B cell (primary cell): ENCODE measurements around the gene BLID. TPM values are rescaled to one million over a fixed set of nuclear protein-coding genes. Genes with fewer than 3 reads are reported as not detected.

Experiments used
- ATAC-seq: fragments of 200-7000 bp; cut with Tn5 transposase; one replicate; pipeline ENCODE4 v1.10.0; 2021; ENCODE audit warnings: low read depth, mild to moderate bottlenecking, moderate number of reproducible peaks, moderate library complexity
- CTCF ChIA-PET: fragments of 350-600 bp; sonication (Branson Sonifier 250); formaldehyde crosslinking; loops from one replicate; lab custom pipeline; 2021; ENCODE audit warnings: antibody characterized with exemption, inconsistent platforms; lab: Charles Lee
- POLR2A ChIA-PET: fragments of 350-600 bp; sonication (Branson Sonifier 250); formaldehyde crosslinking; loops from one replicate; lab custom pipeline; 2021; ENCODE audit warnings: antibody characterized with exemption; lab: Charles Lee
- DNase-seq: peaks from one replicate; pipeline ENCODE4 v3.0.0; 2013
- H2AFZ ChIP-seq: 2 replicates; pipeline ENCODE4 v1.6.1; 2012; ENCODE audit warnings: mild to moderate bottlenecking, low read depth, low read length; ENCODE audit not compliant: insufficient read depth, poor library complexity, severe bottlenecking
- H3K27ac ChIP-seq, 2 donors: 1 replicate in 1 of 2; 2 replicates in 1 of 2; pipeline ENCODE4 v1.5.1; 2012 to 2013; ENCODE audit warnings: low read length in 2 of 2, mild to moderate bottlenecking in 2 of 2, moderate library complexity in 1 of 2
- H3K27me3 ChIP-seq, 4 experiments: fragments of 200-600 bp in 1 of 4; sonication (generic) in 1 of 4; replicated peaks in 1 of 4; 1 replicate in 2 of 4; 2 replicates in 2 of 4; pipeline versions ENCODE4 v1.6.1 to v1.7.0; 2013 to 2016; ENCODE audit warnings: low read length in 3 of 4, mild to moderate bottlenecking in 2 of 4, mixed read lengths in 1 of 4, moderate library complexity in 1 of 4; ENCODE audit not compliant: insufficient read depth in 4 of 4, control insufficient read depth in 3 of 4; ENCODE audit errors: control extremely low read depth in 1 of 4
- H3K36me3 ChIP-seq, 2 experiments: replicated peaks in 1 of 2; 1 replicate in 1 of 2; 2 replicates in 1 of 2; pipeline versions ENCODE4 v1.6.1 to v1.7.1; 2013; ENCODE audit warnings: low read length in 1 of 2; ENCODE audit not compliant: insufficient read depth in 2 of 2, control insufficient read depth in 1 of 2; ENCODE audit errors: control extremely low read depth in 1 of 2, extremely low read depth in 1 of 2
- H3K4me1 ChIP-seq, 2 donors: fragments of 200-600 bp in 1 of 2; sonication (generic) in 1 of 2; 1 replicate in 1 of 2; 2 replicates in 1 of 2; pipeline versions ENCODE4 v1.5.1 to v1.6.1; 2013 to 2017; ENCODE audit warnings: low read length in 2 of 2; ENCODE audit not compliant: control insufficient read depth in 2 of 2, insufficient read depth in 2 of 2
- H3K4me2 ChIP-seq: replicated peaks from 2 replicates; pipeline ENCODE3; 2012; ENCODE audit warnings: mild to moderate bottlenecking, low read depth, low read length; ENCODE audit not compliant: poor library complexity, severe bottlenecking
- H3K4me3 ChIP-seq, 5 experiments: fragments of 200-600 bp in 1 of 5; sonication (generic) in 1 of 5; 1 replicate in 3 of 5; 2 replicates in 2 of 5; pipeline versions ENCODE4 v1.5.1 to v1.7.0; 2011 to 2016; ENCODE audit warnings: low read length in 4 of 5, mild to moderate bottlenecking in 4 of 5, low read depth in 2 of 5, control low read depth in 1 of 5, moderate library complexity in 1 of 5; ENCODE audit not compliant: insufficient read depth in 1 of 5; ENCODE audit errors: control extremely low read depth in 1 of 5, extremely low read depth in 1 of 5
- H3K79me2 ChIP-seq: fragments of 200-600 bp; sonication (generic); one replicate; pipeline ENCODE4 v1.6.0; 2016; ENCODE audit warnings: low read length; ENCODE audit not compliant: control insufficient read depth, insufficient read depth
- H3K9ac ChIP-seq: fragments of 200-600 bp; sonication (generic); 2 replicates; pipeline ENCODE4 v1.6.1; 2017; ENCODE audit warnings: mild to moderate bottlenecking, low read length, moderate library complexity
- H3K9me3 ChIP-seq, 3 donors: one replicate each; pipeline versions ENCODE4 v1.6.1 to v1.7.1; 2013; ENCODE audit warnings: low read length in 2 of 3; ENCODE audit not compliant: control insufficient read depth in 2 of 3, insufficient read depth in 1 of 3; ENCODE audit errors: control extremely low read depth in 1 of 3
- H4K20me1 ChIP-seq: 2 replicates; pipeline ENCODE4 v1.6.0; 2012; ENCODE audit warnings: mild to moderate bottlenecking, low read length; ENCODE audit not compliant: insufficient read depth, control insufficient read depth, poor library complexity, severe bottlenecking
- H3K27ac Mint-ChIP-seq: one replicate; pipeline ENCODE4 v1.8.0; 2021; ENCODE audit warnings: mixed read lengths
- H3K27me3 Mint-ChIP-seq: one replicate; pipeline ENCODE4 v1.8.0; 2021; ENCODE audit warnings: mixed read lengths
- H3K4me1 Mint-ChIP-seq: one replicate; pipeline ENCODE4 v1.8.0; 2021; ENCODE audit warnings: mixed read lengths
- H3K4me3 Mint-ChIP-seq: one replicate; pipeline ENCODE4 v1.8.0; 2021; ENCODE audit warnings: mixed read lengths
- H3K9me3 Mint-ChIP-seq: one replicate; pipeline ENCODE4 v1.8.0; 2022; ENCODE audit warnings: mixed read lengths; ENCODE audit not compliant: insufficient read depth
- EZH2 ChIP-seq: IDR thresholded peaks from 2 replicates; pipeline ENCODE4 v1.6.1; 2012; ENCODE audit warnings: borderline replicate concordance, low read depth, mild to moderate bottlenecking, moderate library complexity, low read length; ENCODE audit not compliant: insufficient read depth, poor library complexity, severe bottlenecking
- WGBS: methylation state at CpG from one replicate; pipeline ENCODE4 v1.1.5; 2013; ENCODE audit warnings: missing lambda C conversion rate; ENCODE audit not compliant: insufficient coverage; 5-methylcytosine and 5-hydroxymethylcytosine counted together
- intact Hi-C: fragments of 100-400 bp; cut with micrococcal nuclease; formaldehyde crosslinking; loops from one replicate; pipeline ENCODE4 v1.10.0; 2022
- polyA plus RNA-seq: library from polyadenylated mRNA; depleted of rRNA; stranded (reverse); fragments of >200 nt; gene quantifications from 2 replicates; pipeline ENCODE4 v1.2.3, GENCODE V29; 2012
- total RNA-seq, 2 donors: library from RNA; stranded (reverse); fragments of 120-200 nt in 1 of 2; gene quantifications; 1 replicate in 1 of 2; 2 replicates in 1 of 2; pipeline versions ENCODE4 v1.2.3 to v1.2.4, GENCODE V29; 2013 to 2022
- TF ChIP-seq, protein P1 (sequence below): fragments of 200-600 bp; IDR thresholded peaks from one replicate; pipeline ENCODE4 v1.8.0; 2022; ENCODE audit warnings: antibody characterized with exemption, mild to moderate bottlenecking

BLID gene
- total and polyA plus RNA-seq, 2 donors (not counting 1 experiment from before 2014, with no cell fraction given) = not detected

- Histone ChIP-seq H3K4me3 (no peak overlapping the region), H3K27ac (no peak overlapping the region), H3K27me3 (peaks cover 0 to 31% (median 18%) of the 10 kb centered on the region in 4 experiments), H4K20me1 (no peaks in the 10 kb centered on the region), H3K4me1 (peaks cover 2 to 9% of the 10 kb centered on the region in 2 donors), H2AFZ (no peak overlapping the region), H3K4me2 (no peak overlapping the region), H3K9ac (no peak overlapping the region), H3K36me3 (no peaks in the 10 kb centered on the region), H3K9me3 (no peaks in the 10 kb centered on the region), H3K79me2 (no peaks in the 10 kb centered on the region)
- Mint-ChIP-seq H3K27ac (no peak overlapping the region), H3K9me3 (peaks cover 2% of the 10 kb centered on the region), H3K4me3 (no peak overlapping the region), H3K27me3 (peaks cover 38% of the 10 kb centered on the region), H3K4me1 (peaks cover 4% of the 10 kb centered on the region)
- DNase-seq (no peak), ATAC-seq (no peak)
- ChIA-PET POLR2A (no interaction called here), CTCF (no interaction called here)
- intact Hi-C loops = no loop called here
- 87% methylated on average over 6 of the region's 8 CpGs for whole genome bisulfite sequencing
- TF ChIP-seq, protein P1, sequence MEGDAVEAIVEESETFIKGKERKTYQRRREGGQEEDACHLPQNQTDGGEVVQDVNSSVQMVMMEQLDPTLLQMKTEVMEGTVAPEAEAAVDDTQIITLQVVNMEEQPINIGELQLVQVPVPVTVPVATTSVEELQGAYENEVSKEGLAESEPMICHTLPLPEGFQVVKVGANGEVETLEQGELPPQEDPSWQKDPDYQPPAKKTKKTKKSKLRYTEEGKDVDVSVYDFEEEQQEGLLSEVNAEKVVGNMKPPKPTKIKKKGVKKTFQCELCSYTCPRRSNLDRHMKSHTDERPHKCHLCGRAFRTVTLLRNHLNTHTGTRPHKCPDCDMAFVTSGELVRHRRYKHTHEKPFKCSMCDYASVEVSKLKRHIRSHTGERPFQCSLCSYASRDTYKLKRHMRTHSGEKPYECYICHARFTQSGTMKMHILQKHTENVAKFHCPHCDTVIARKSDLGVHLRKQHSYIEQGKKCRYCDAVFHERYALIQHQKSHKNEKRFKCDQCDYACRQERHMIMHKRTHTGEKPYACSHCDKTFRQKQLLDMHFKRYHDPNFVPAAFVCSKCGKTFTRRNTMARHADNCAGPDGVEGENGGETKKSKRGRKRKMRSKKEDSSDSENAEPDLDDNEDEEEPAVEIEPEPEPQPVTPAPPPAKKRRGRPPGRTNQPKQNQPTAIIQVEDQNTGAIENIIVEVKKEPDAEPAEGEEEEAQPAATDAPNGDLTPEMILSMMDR = no peak
These were observed 10.8 kb downstream of the BLID start for GRCh38 chr11:122105044-122105758.

GRCh38 chr11:122104341-122104740 is 11.7 kb downstream of the BLID start:
- Histone ChIP-seq H3K79me2 (no peaks in the 10 kb centered on the region), H3K36me3 (no peaks in the 10 kb centered on the region), H3K27ac (no peak overlapping the region), H2AFZ (no peak overlapping the region), H3K4me3 (no peak overlapping the region), H4K20me1 (no peaks in the 10 kb centered on the region), H3K9me3 (peaks cover 0 to 1% (median 0%) of the 10 kb centered on the region in 3 donors), H3K4me2 (no peak overlapping the region), H3K9ac (no peak overlapping the region), H3K4me1 (peaks cover 4 to 12% of the 10 kb centered on the region in 2 donors), H3K27me3 (peaks cover 0 to 37% (median 25%) of the 10 kb centered on the region in 4 experiments)
- Mint-ChIP-seq H3K4me1 (peaks cover 9% of the 10 kb centered on the region), H3K27me3 (peaks cover 40% of the 10 kb centered on the region), H3K27ac (no peak overlapping the region), H3K9me3 (peaks cover 2% of the 10 kb centered on the region), H3K4me3 (no peak overlapping the region)
- POLR2A ChIA-PET = no interaction called here
- TF ChIP-seq, protein P1 = no peak
- TF ChIP-seq EZH2 = no peak
- no peak for DNase-seq
- no peak for ATAC-seq
- intact Hi-C loops = no loop called here
- CTCF ChIA-PET = no interaction called here
- WGBS = no CpG with 5 or more reads among the region's 1 CpG
